Measurements from ENCODE around the gene KCNG2.

Gene KCNG2

GRCh38 chr18:79786304-79786703 is 11.4 kb upstream of the KCNG2 start:
- DNase-seq (ENCODE audit: low read depth), result no peak

- no peak for DNase-seq (ENCODE audit: low read depth)
Observed at GRCh38 chr18:79786786-79787526, 10.8 kb upstream of the KCNG2 start.

GRCh38 chr18:79787527-79787864 is 10.2 kb upstream of the KCNG2 start:
- DNase-seq (ENCODE audit: low read depth), result no peak

GRCh38 chr18:79787865-79788733 is 9.6 kb upstream of the KCNG2 start:
- no peak for DNase-seq (ENCODE audit: low read depth)

- DNase-seq (ENCODE audit: low read depth), result no peak
Observed at GRCh38 chr18:79788734-79789085, 9.0 kb upstream of the KCNG2 start.

- no peak for DNase-seq (ENCODE audit: low read depth)
Observed at GRCh38 chr18:79789091-79789891, 8.4 kb upstream of the KCNG2 start.

GRCh38 chr18:79789901-79790890 is 7.5 kb upstream of the KCNG2 start:
- DNase-seq (ENCODE audit: low read depth), result no peak

GRCh38 chr18:79790996-79791972 is 6.5 kb upstream of the KCNG2 start:
- peak; percentile 71 for DNase-seq (ENCODE audit: low read depth)

GRCh38 chr18:79792096-79792987 is 5.4 kb upstream of the KCNG2 start:
- no peak for DNase-seq (ENCODE audit: low read depth)

- DNase-seq (ENCODE audit: low read depth), result no peak
Observed at GRCh38 chr18:79792988-79793355, 4.8 kb upstream of the KCNG2 start.

- no peak for DNase-seq (ENCODE audit: low read depth)
Observed at GRCh38 chr18:79794846-79795245, 2.9 kb upstream of the KCNG2 start.

- DNase-seq (ENCODE audit: low read depth), result no peak
Observed at GRCh38 chr18:79795446-79795845, 2.3 kb upstream of the KCNG2 start.

GRCh38 chr18:79796016-79796415 is 1.7 kb upstream of the KCNG2 start:
- no peak for DNase-seq (ENCODE audit: low read depth)

GRCh38 chr18:79796531-79797405 is 970 bp upstream of the KCNG2 start:
- DNase-seq (ENCODE audit: low read depth), result no peak

- no peak for DNase-seq (ENCODE audit: low read depth)
Observed at GRCh38 chr18:79798346-79798998, 734 bp downstream of the KCNG2 start.

- no peak for DNase-seq (ENCODE audit: low read depth)
Observed at GRCh38 chr18:79798999-79799370, 1.2 kb downstream of the KCNG2 start.

- no peak for DNase-seq (ENCODE audit: low read depth)
Observed at GRCh38 chr18:79799619-79800370, 2.1 kb downstream of the KCNG2 start.

Data from fibroblast of the conjunctiva (primary cell).